PFSK-1 (cell line): ENCODE results near the gene NDUFA12.

Source experiments
- FOXP2 ChIP-seq: optimal IDR thresholded peaks from 2 replicates; pipeline ENCODE3; 2011; ENCODE audit warnings: borderline replicate concordance, control low read depth, inconsistent platforms; ENCODE audit not compliant: insufficient read depth; ENCODE audit errors: extremely low read length, extremely low read depth
- POLR2AphosphoS5 ChIP-seq: IDR thresholded peaks from 2 replicates; pipeline ENCODE4 v1.6.1; 2012; ENCODE audit warnings: low read depth, mild to moderate bottlenecking, control low read depth, low read length, moderate library complexity
- REST ChIP-seq, 2 experiments: IDR thresholded peaks; 2 replicates each; pipeline versions ENCODE4 v1.6.1 to v1.8.0; 2011 to 2012; ENCODE audit warnings: low read depth in 2 of 2, low read length in 2 of 2, control low read depth in 1 of 2, inconsistent platforms in 1 of 2, mild to moderate bottlenecking in 1 of 2, moderate library complexity in 1 of 2; ENCODE audit not compliant: insufficient read depth in 1 of 2
- SIN3A ChIP-seq: IDR thresholded peaks from 2 replicates; pipeline ENCODE4 v1.6.1; 2012; ENCODE audit warnings: mild to moderate bottlenecking, low read length, moderate library complexity, borderline replicate concordance; ENCODE audit not compliant: insufficient read depth
- TAF1 ChIP-seq: IDR thresholded peaks from 2 replicates; pipeline ENCODE4 v1.6.1; 2012; ENCODE audit warnings: low read length, control low read depth, borderline replicate concordance; ENCODE audit not compliant: insufficient read depth

- TF ChIP-seq POLR2AphosphoS5 (no peak), REST (IDR thresholded peaks at IDR 0.05; ENCODE audit: insufficient read depth in 1 of 2, low read depth in 2 of 2, low read length in 2 of 2) (no peak), TAF1 (no peak), FOXP2 (no peak), SIN3A (no peak)
Observed at GRCh38 chr12:94930772-94931171, 72.7 kb downstream of the NDUFA12 start.
